ENCODE measurements around the gene GPR6. TPM values are rescaled to one million over a fixed set of nuclear protein-coding genes. Genes with fewer than 3 reads are reported as not detected.

GPR6 gene
- total RNA-seq, 1 experiment from 2014 or later: 0.20 TPM

GRCh38 chr6:110020888-110021287 lies 42.8 kb downstream of the GPR6 start:
- Histone ChIP-seq H3K23me2 (ENCODE audit: insufficient read length, low read depth, low read length, poor library complexity, severe bottlenecking) (no peaks in the 10 kb centered on the region), H3K56ac (ENCODE audit: insufficient read length, low read depth, low read length) (no peak overlapping the region), H2BK20ac (ENCODE audit: low read depth, low read length, poor library complexity, severe bottlenecking) (no peak overlapping the region), H2BK5ac (ENCODE audit: insufficient read length, low read length) (no peak overlapping the region), H2AK5ac (ENCODE audit: insufficient read length, low read length) (no peak overlapping the region), H3K4ac (ENCODE audit: low read depth, low read length) (no peak overlapping the region), H2BK12ac (ENCODE audit: insufficient read length, low read depth, low read length) (no peak overlapping the region), H3K4me2 (ENCODE audit: insufficient read depth, insufficient read length, low read length) (no peak overlapping the region), H3K27me3 (ENCODE audit: insufficient read depth, low read length) (no peaks in the 10 kb centered on the region), H3K79me1 (ENCODE audit: insufficient read depth, low read depth, low read length, poor library complexity, severe bottlenecking) (no peaks in the 10 kb centered on the region), H4K8ac (replicated peaks; ENCODE audit: insufficient read length, low read depth, low read length) (no peak overlapping the region), H3K14ac (ENCODE audit: insufficient read depth, low read length) (no peak overlapping the region), H4K91ac (ENCODE audit: insufficient read length, low read depth, low read length) (no peak overlapping the region), H4K20me1 (ENCODE audit: control insufficient read depth, insufficient read depth, insufficient read length) (no peaks in the 10 kb centered on the region), H3T11ph (ENCODE audit: low read length) (no peak overlapping the region), H3K9me3 (ENCODE audit: control insufficient read depth, low read depth, low read length) (peaks cover 6% of the 10 kb centered on the region), H2BK15ac (ENCODE audit: low read depth, low read length) (no peak overlapping the region), H2AFZ (ENCODE audit: low read length) (no peak overlapping the region), H4K5ac (ENCODE audit: insufficient read length, low read depth, low read length) (no peak overlapping the region), H3K9ac (ENCODE audit: extremely low read depth, insufficient read length, low read length) (no peak overlapping the region), H3K4me1 (ENCODE audit: insufficient read depth, low read length) (peaks cover 2% of the 10 kb centered on the region; the same call in 1 of the 2 replicates), H3K27ac (ENCODE audit: insufficient read length, low read depth, low read length) (no peak overlapping the region), H3K23ac (ENCODE audit: insufficient read length, low read depth, low read length) (no peak overlapping the region), H3K79me2 (ENCODE audit: insufficient read depth, low read length) (no peaks in the 10 kb centered on the region), H2BK120ac (ENCODE audit: low read depth, low read length, poor library complexity, severe bottlenecking) (no peak overlapping the region), H3K18ac (ENCODE audit: insufficient read length, low read depth, low read length) (no peak overlapping the region)
- 0 out of 4 replicates have a peak, but pooled peaks cover 0 to 4% of the 10 kb centered on the region in 2 experiments for H3K4me1 Mint-ChIP-seq
- DNase-seq: no peak
- no CpG with 5 or more reads among the region's 3 CpGs for WGBS (ENCODE audit: extremely low coverage, insufficient read length, low lambda C conversion rate)
- peaks cover 0 to 13% (median 3%) of the 10 kb centered on the region in 3 experiments; a peak in 5 of 7 replicates for H3K36me3 Mint-ChIP-seq (ENCODE audit: insufficient read depth in 1 of 3, low read depth in 3 of 3)
- no peak for TF ChIP-seq CTCF (conservative IDR thresholded peaks at IDR 0.05)
- no peak overlapping the region for H3K4me3 Mint-ChIP-seq
- peaks cover 2% of the 10 kb centered on the region; the same call in 1 of the 2 replicates for H3K27me3 Mint-ChIP-seq (ENCODE audit: low read depth)
- peak overlapping the region in 1 of 3 experiments; percentile 47; a peak in 1 of 7 replicates for H3K27ac Mint-ChIP-seq
- peaks cover 10 to 14% of the 10 kb centered on the region in 2 experiments for H3K9me3 Mint-ChIP-seq

Measured in H9 (cell line).